GM12875 (cell line): Measurements from ENCODE around the gene SCAP.

Experiments used
- H3K4me3 ChIP-seq: one replicate; pipeline ENCODE4 v1.5.1; 2011; ENCODE audit warnings: low read depth, low read length, control low read depth
- CTCF ChIP-seq: IDR thresholded peaks from 2 replicates; pipeline ENCODE4 v1.5.1; 2011; ENCODE audit warnings: low read depth, mild to moderate bottlenecking, control low read depth, inconsistent platforms, low read length, moderate library complexity, borderline replicate concordance; ENCODE audit not compliant: insufficient read depth

The SCAP gene

GRCh38 chr3:47380601-47381316 lies 95.0 kb downstream of the SCAP start, which contains the start of gene PTPN23:
Gene PTPN23, plus strand, starts transcription at chr3:47381021. Its CDS starts 76 bp downstream, at chr3:47381097.
- no peak for TF ChIP-seq CTCF
- peak within 1 kb of the TSS; percentile 96 for H3K4me3 ChIP-seq

- peak overlapping the region; percentile 96 for H3K4me3 ChIP-seq
- TF ChIP-seq CTCF: no peak
Measured at GRCh38 chr3:47380026-47380600, 95.6 kb downstream of the SCAP start.

- TF ChIP-seq CTCF: no peak
- H3K4me3 ChIP-seq: peak overlapping the region; percentile 96
Measured at GRCh38 chr3:47379411-47379899, 96.3 kb downstream of the SCAP start.

- no peak for TF ChIP-seq CTCF
Measured at GRCh38 chr3:47378869-47379268, 96.9 kb downstream of the SCAP start.

GRCh38 chr3:47377186-47377585 lies 98.6 kb downstream of the SCAP start:
- no peak overlapping the region for H3K4me3 ChIP-seq
- TF ChIP-seq CTCF: no peak

More at GRCh38 chr3:47378869-47379268, 96.9 kb downstream of the SCAP start:
- H3K4me3 ChIP-seq: no peak overlapping the region

- no peak for TF ChIP-seq CTCF
- no peak overlapping the region for H3K4me3 ChIP-seq
Measured at GRCh38 chr3:47376393-47376792, 99.3 kb downstream of the SCAP start.

- no peak overlapping the region for H3K4me3 ChIP-seq
- TF ChIP-seq CTCF: no peak
Measured at GRCh38 chr3:47374587-47374986, 101.2 kb downstream of the SCAP start.
